Lung (tissue), 12 donors: Measurements from ENCODE around the gene HTR3B. TPM values are rescaled to one million over a fixed set of nuclear protein-coding genes. Genes with fewer than 3 reads are reported as not detected.

Source experiments
- ATAC-seq: fragments of 200-7000 bp; cut with Tn5 transposase; one replicate; pipeline ENCODE4 v1.9.1; 2020; ENCODE audit warnings: moderate number of reproducible peaks; ENCODE audit not compliant: insufficient read depth, low FRiP score
- DNase-seq, 3 donors: peaks; one replicate each; pipeline ENCODE4 v3.0.0-alpha.2; 2013 to 2017
- H3K27ac ChIP-seq, 2 donors: one replicate each; pipeline ENCODE4 v1.5.1; 2013; ENCODE audit warnings: mild to moderate bottlenecking in 2 of 2, moderate library complexity in 2 of 2, control low read depth in 1 of 2, inconsistent platforms in 1 of 2, low read depth in 1 of 2, low read length in 1 of 2
- H3K27me3 ChIP-seq, 3 donors: one replicate each; pipeline ENCODE4 v1.5.1; 2013; ENCODE audit warnings: low read length in 2 of 3; ENCODE audit not compliant: control insufficient read depth in 3 of 3, insufficient read depth in 3 of 3
- H3K36me3 ChIP-seq, 4 donors: one replicate each; pipeline ENCODE4 v1.5.1; 2013; ENCODE audit warnings: low read length in 4 of 4, mild to moderate bottlenecking in 1 of 4, moderate library complexity in 1 of 4; ENCODE audit not compliant: control insufficient read depth in 4 of 4, insufficient read depth in 4 of 4
- H3K4me1 ChIP-seq, 5 donors: one replicate each; pipeline ENCODE4 v1.5.1; 2013; ENCODE audit warnings: low read length in 5 of 5, mild to moderate bottlenecking in 2 of 5, moderate library complexity in 1 of 5; ENCODE audit not compliant: control insufficient read depth in 5 of 5, insufficient read depth in 5 of 5
- H3K4me3 ChIP-seq: one replicate; pipeline ENCODE4 v1.5.1; 2013; ENCODE audit warnings: mild to moderate bottlenecking, control low read depth, moderate library complexity
- H3K9ac ChIP-seq, 2 donors: one replicate each; pipeline ENCODE4 v1.5.1; 2013; ENCODE audit warnings: low read length in 2 of 2, control low read depth in 1 of 2; ENCODE audit not compliant: insufficient read depth in 1 of 2
- H3K9me3 ChIP-seq, 4 donors: one replicate each; pipeline ENCODE4 v1.5.1; 2013; ENCODE audit warnings: low read length in 3 of 4, mild to moderate bottlenecking in 1 of 4, moderate library complexity in 1 of 4; ENCODE audit not compliant: control insufficient read depth in 4 of 4, insufficient read depth in 3 of 4
- WGBS, 2 donors: extraction: QIAGEN DNeasy Blood & Tissue Kit; methylation state at CpG; one replicate each; pipeline ENCODE4 v1.1.7; 2013; 5-methylcytosine and 5-hydroxymethylcytosine counted together
- polyA plus RNA-seq, 2 donors: library from polyadenylated mRNA; stranded (reverse); fragments of 200-250 nt; gene quantifications; one replicate each; pipeline ENCODE4 v1.2.1, GENCODE V29; 2013
- total RNA-seq, 2 donors: library from RNA; depleted of rRNA in 1 of 2; stranded (reverse); fragments of >200 nt in 1 of 2; gene quantifications; one replicate each; pipeline ENCODE4 v1.2.1, GENCODE V29; 2014 to 2021
- TF ChIP-seq, protein P1 (sequence below): IDR thresholded peaks from 2 replicates; pipeline ENCODE4 v1.5.1; 2012; ENCODE audit warnings: mild to moderate bottlenecking; ENCODE audit errors: control extremely low read depth, extremely low read depth
- donor health status: control.
- donor health status: control.
- donor health status: Bipolar disorder and iron deficiency.
- donor health status: healthy.
- donor health status: DM: yes; HTN: yes; CAD: no.

HTR3B gene
- total and polyA plus RNA-seq, 4 donors: 0.03 TPM; not detected in 3

DNA sequence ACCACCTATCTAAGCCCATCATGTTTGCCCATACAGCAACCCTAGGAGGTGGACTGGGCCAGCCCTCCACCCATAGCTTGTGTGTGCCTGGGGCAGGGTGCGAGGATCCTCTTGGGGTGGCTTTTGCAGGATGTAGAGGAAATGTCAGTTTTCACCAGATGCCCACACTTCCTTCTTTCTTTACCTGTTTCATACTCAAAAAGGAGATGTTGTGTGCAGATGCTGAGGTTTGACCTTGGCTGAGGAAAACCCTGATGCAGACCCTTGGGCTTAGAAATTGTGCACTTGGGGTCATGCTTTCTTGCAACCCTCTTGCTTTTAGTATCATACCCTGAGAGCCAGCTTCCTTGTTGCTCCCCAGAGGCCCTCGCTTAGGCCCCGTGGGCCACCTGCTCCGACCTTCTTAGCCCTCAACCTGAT is 72.5 kb downstream of the HTR3B start:
- no peak for ATAC-seq
- peaks cover 0 to 7% (median 0%) of the 10 kb centered on the region in 5 donors for H3K4me1 ChIP-seq
- no peaks in the 10 kb centered on the region for H3K36me3 ChIP-seq
- H3K27ac ChIP-seq: no peak overlapping the region
- DNase-seq: no peak
- H3K9ac ChIP-seq: no peak overlapping the region
- H3K4me3 ChIP-seq: no peak overlapping the region
- TF ChIP-seq, protein P1, sequence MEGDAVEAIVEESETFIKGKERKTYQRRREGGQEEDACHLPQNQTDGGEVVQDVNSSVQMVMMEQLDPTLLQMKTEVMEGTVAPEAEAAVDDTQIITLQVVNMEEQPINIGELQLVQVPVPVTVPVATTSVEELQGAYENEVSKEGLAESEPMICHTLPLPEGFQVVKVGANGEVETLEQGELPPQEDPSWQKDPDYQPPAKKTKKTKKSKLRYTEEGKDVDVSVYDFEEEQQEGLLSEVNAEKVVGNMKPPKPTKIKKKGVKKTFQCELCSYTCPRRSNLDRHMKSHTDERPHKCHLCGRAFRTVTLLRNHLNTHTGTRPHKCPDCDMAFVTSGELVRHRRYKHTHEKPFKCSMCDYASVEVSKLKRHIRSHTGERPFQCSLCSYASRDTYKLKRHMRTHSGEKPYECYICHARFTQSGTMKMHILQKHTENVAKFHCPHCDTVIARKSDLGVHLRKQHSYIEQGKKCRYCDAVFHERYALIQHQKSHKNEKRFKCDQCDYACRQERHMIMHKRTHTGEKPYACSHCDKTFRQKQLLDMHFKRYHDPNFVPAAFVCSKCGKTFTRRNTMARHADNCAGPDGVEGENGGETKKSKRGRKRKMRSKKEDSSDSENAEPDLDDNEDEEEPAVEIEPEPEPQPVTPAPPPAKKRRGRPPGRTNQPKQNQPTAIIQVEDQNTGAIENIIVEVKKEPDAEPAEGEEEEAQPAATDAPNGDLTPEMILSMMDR: no peak
- peaks cover 0 to 2% (median 0%) of the 10 kb centered on the region in 4 donors for H3K9me3 ChIP-seq
- 38 to 62% methylated on average over 4 of the region's 4 CpGs for WGBS, 2 donors
- peaks cover 0 to 4% (median 3%) of the 10 kb centered on the region in 3 donors for H3K27me3 ChIP-seq

DNA sequence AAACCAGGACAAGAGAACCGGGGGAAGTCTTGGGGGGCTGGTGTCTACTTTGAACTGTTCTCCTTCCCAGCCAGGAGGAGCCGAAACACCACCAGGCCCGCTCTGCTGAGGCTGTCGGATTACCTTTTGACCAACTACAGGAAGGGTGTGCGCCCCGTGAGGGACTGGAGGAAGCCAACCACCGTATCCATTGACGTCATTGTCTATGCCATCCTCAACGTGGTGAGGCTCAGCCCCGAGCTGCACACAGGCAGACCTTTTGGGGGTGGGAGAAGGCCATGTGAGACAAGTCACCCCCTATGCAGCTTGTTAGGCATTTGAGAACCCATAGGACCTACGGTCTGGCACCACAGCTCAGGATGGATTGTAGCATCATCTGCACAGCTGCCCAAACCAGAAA is 73.1 kb downstream of the HTR3B start:
- TF ChIP-seq, protein P1: no peak
- H3K36me3 ChIP-seq: no peaks in the 10 kb centered on the region
- 84 to 85% methylated on average over 11 of the region's 11 CpGs for WGBS, 2 donors
- peaks cover 0 to 4% (median 3%) of the 10 kb centered on the region in 3 donors for H3K27me3 ChIP-seq
- no peak for DNase-seq
- ATAC-seq: no peak
- no peak overlapping the region for H3K9ac ChIP-seq
- H3K9me3 ChIP-seq: peaks cover 0 to 3% (median 0%) of the 10 kb centered on the region in 4 donors
- H3K4me3 ChIP-seq: no peak overlapping the region
- peaks cover 0 to 7% (median 0%) of the 10 kb centered on the region in 5 donors for H3K4me1 ChIP-seq
- no peak overlapping the region for H3K27ac ChIP-seq

- ATAC-seq: no peak
- peak; percentile 21 to 83 (median 60) for DNase-seq
- Histone ChIP-seq H3K9ac (no peak overlapping the region), H3K27ac (no peak overlapping the region), H3K4me3 (no peak overlapping the region), H3K36me3 (no peaks in the 10 kb centered on the region), H3K9me3 (peaks cover 0 to 3% (median 0%) of the 10 kb centered on the region in 4 donors), H3K27me3 (peaks cover 0 to 12% (median 2%) of the 10 kb centered on the region in 3 donors), H3K4me1 (peaks cover 0 to 7% (median 0%) of the 10 kb centered on the region in 5 donors)
- 26 to 68% methylated on average over 1 of the region's 1 CpG for WGBS, 2 donors
- TF ChIP-seq, protein P1: no peak
Measured at GRCh38 chr11:113979431-113979830, 74.8 kb downstream of the HTR3B start.

DNA sequence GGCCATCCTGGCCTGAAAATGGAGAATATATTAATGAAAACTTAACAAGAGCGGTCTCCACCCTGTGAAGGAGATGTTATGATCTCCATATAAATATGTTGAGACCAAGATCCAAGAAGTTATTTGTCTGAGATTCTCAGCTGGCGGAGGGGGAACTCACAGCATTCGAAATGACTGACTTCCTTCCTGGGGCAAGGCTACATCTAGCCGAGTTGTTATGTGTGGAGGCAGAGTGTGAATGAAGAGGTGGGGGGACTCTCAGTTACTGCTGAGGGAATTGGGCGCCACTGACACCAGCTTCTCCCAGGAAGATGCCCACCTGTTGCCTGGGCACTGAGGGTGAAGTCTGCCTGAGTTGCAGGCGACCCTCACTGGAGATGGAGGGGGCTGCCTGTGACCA is 76.2 kb downstream of the HTR3B start:
- 46 to 52% methylated on average over 6 of the region's 6 CpGs for WGBS, 2 donors
- H3K9me3 ChIP-seq: peaks cover 0 to 3% (median 0%) of the 10 kb centered on the region in 4 donors
- H3K4me3 ChIP-seq: no peak overlapping the region
- peaks cover 0 to 14% (median 2%) of the 10 kb centered on the region in 3 donors for H3K27me3 ChIP-seq
- H3K27ac ChIP-seq: no peak overlapping the region
- no peaks in the 10 kb centered on the region for H3K4me1 ChIP-seq
- no peaks in the 10 kb centered on the region for H3K36me3 ChIP-seq
- DNase-seq: no peak
- TF ChIP-seq, protein P1: no peak
- H3K9ac ChIP-seq: no peak overlapping the region
- ATAC-seq: no peak
